ENCODE results near the gene ITCH. TPM values are rescaled to one million over a fixed set of nuclear protein-coding genes. Genes with fewer than 3 reads are reported as not detected.

ITCH gene
- total and polyA plus RNA-seq, 9 of the 15 experiments (the other 6 are each of a cell fraction or from before 2014, with no cell fraction given): 7.5 to 53.0 (median 22.9) TPM

DNA sequence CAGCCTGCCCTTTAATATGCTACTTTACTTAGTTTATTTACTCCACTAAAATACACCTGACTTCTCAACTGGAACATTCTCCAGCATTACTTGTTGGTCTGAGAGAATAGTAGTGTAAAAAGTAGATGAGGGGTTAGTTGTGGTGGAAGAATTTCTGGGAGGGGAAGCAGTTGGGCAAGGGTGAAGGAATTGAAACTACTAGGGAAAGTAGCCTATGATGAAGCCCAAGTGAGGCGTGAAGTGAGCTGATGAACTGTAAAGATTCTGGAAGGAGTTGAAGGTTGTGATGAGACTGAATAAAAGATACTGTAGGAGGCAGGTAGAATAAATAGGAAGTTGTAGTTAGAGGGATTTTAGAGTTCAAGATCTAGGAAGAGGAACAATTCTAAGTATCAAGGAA, 72.5 kb downstream of the ITCH start (continued):
- TF ChIP-seq SPI1 (IDR thresholded peaks at IDR 0.05; ENCODE audit: borderline replicate concordance, low read depth, low read length) (no peak), ARID2 (IDR thresholded peaks at IDR 0.05) (no peak), KLF1 (tag; IDR thresholded peaks at IDR 0.05) (no peak), CEBPG (CRISPR knock-in tag; IDR thresholded peaks at IDR 0.05) (no peak), CEBPG (tag; conservative IDR thresholded peaks at IDR 0.05 in 1 of 2, IDR thresholded peaks at IDR 0.05 in 1 of 2) (no peak), ZFP1 (CRISPR knock-in tag; IDR thresholded peaks at IDR 0.05) (no peak), SAP30 (IDR thresholded peaks at IDR 0.05; ENCODE audit: borderline replicate concordance, insufficient read depth, low read depth, low read length, poor library complexity, severe bottlenecking) (no peak), SMAD2 (IDR thresholded peaks at IDR 0.05; ENCODE audit: low read depth, low read length) (no peak), NR2C1 (IDR thresholded peaks at IDR 0.05) (no peak), NR2C1 (tag; IDR thresholded peaks at IDR 0.05) (no peak)
- TF ChIP-seq, protein P1, sequence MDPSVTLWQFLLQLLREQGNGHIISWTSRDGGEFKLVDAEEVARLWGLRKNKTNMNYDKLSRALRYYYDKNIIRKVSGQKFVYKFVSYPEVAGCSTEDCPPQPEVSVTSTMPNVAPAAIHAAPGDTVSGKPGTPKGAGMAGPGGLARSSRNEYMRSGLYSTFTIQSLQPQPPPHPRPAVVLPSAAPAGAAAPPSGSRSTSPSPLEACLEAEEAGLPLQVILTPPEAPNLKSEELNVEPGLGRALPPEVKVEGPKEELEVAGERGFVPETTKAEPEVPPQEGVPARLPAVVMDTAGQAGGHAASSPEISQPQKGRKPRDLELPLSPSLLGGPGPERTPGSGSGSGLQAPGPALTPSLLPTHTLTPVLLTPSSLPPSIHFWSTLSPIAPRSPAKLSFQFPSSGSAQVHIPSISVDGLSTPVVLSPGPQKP (CRISPR knock-in tag; IDR thresholded peaks at IDR 0.05): no peak
- TF ChIP-seq, protein P2, sequence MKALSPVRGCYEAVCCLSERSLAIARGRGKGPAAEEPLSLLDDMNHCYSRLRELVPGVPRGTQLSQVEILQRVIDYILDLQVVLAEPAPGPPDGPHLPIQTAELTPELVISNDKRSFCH (CRISPR knock-in tag; IDR thresholded peaks at IDR 0.05): no peak
- TF ChIP-seq, protein P2 (tag; IDR thresholded peaks at IDR 0.05): no peak
